ENCODE measurements around the gene SLC12A7. TPM values are rescaled to one million over a fixed set of nuclear protein-coding genes. Genes with fewer than 3 reads are reported as not detected.

Gene SLC12A7
- total and polyA plus RNA-seq, 2 of the 13 experiments (the other 11 are each of a cell fraction or from before 2014, with no cell fraction given) = 14.0 to 18.5 TPM

GRCh38 chr5:1064383-1065142 is 47.3 kb downstream of the SLC12A7 start:
- H3K27me3 ChIP-seq (ENCODE audit: control insufficient read depth in 1 of 2, insufficient read depth in 2 of 2, low read length in 2 of 2) = no peaks in the 10 kb centered on the region
- in situ Hi-C loops (cut with HindIII; ENCODE audit: extremely low pct_ligation_motif_present, low pct_unique_long_range_greater_than_20kb) = loop anchor here (5.0 kb wide), 1 partner anchor 38 kb away; no protein-coding TSS in a partner anchor
- no peaks in the 10 kb centered on the region for H3K79me2 ChIP-seq (ENCODE audit: insufficient read depth, low read length)
- no peak for FAIRE-seq
- intact Hi-C loops (cut with micrococcal nuclease; ENCODE audit: unreplicated experiment) = no loop called here
- WGBS (ENCODE audit: low lambda C conversion rate) = 92% methylated on average over 48 of the region's 49 CpGs
- no peaks in the 10 kb centered on the region for H3K9me3 ChIP-seq (ENCODE audit: low read length)
- H3K4me2 ChIP-seq (ENCODE audit: low read depth, low read length) = no peak overlapping the region
- BruUV-seq (replicated peaks) = no TSS peak
- no peaks in the 10 kb centered on the region for H4K20me1 ChIP-seq (ENCODE audit: insufficient read depth, low read length)
- POLR2A ChIA-PET = no interaction called here
- ATAC-seq = no peak; the same call in 2 of the 3 replicates
- H3K4me1 ChIP-seq (ENCODE audit: insufficient read depth, low read length) = no peaks in the 10 kb centered on the region
- no peak for DNase-seq (ENCODE audit: low spot score)
- CTCF ChIA-PET (ENCODE audit: low intra/inter-chr PET ratio, low total read pairs) = no interaction called here
- no peak overlapping the region for H2AFZ ChIP-seq (ENCODE audit: low read length)
- H3K9ac ChIP-seq (ENCODE audit: insufficient read depth, low read depth, low read length) = no peak overlapping the region
- no peak for TF ChIP-seq PAX8 (CRISPR knock-in tag; IDR thresholded peaks at IDR 0.05; ENCODE audit: borderline replicate concordance)
- TF ChIP-seq RBM22 (optimal IDR thresholded peaks at IDR 0.05; ENCODE audit: low read length) = peak; percentile 48
- peak; percentile 78 for TF ChIP-seq AGO2 (optimal IDR thresholded peaks at IDR 0.05; ENCODE audit: low read depth, low read length)
- no peak overlapping the region for H3K4me3 ChIP-seq (replicated peaks in 1 of 3; ENCODE audit: insufficient read depth in 1 of 3, low read depth in 2 of 3, low read length in 3 of 3)
- H3K27ac ChIP-seq (ENCODE audit: extremely low read length, insufficient read depth, low read length) = no peak overlapping the region
- peaks cover 28 to 68% of the 10 kb centered on the region in 2 experiments; a peak in 4 of 5 replicates for H3K36me3 ChIP-seq (replicated peaks in 1 of 2; ENCODE audit: control insufficient read depth in 1 of 2, insufficient read depth in 2 of 2, low read length in 2 of 2)

DNA sequence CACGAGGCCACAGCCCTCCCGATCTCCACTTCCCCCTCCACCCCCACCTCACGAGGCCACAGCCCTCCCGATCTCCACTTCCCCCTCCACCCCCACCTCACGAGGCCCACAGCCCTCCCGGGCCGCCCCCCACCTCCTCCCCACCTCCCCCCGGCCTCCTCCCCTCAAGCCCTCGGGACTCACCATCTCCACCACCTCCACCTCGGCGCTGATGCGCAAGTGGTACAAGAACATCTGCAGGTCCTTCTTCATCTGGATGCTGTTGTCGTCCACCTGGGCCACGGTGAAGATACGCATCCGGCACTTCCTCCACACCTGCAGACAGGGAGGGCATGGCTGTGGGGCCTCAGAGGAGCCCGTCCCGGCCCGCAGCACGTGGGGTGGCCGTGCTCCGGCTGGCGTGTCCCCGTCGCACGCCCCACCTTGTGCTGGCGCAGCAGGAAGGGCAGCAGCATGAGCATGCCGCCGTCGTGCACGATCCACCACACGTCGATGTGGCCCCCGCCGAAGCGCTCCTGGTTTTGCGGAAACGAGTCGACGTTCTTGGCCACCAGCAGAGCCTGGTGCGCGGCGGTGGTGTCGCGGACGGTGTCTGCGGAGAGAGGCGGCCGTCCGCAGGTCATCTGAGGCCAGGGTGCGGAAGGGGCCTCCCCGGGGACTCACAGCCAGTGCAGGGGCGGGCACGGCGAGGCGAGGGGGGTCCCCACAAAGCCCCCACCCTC is 48.0 kb downstream of the SLC12A7 start:
- FAIRE-seq (no peak), ATAC-seq (no peak), DNase-seq (ENCODE audit: low spot score) (no peak)
- H3K4me3 ChIP-seq (replicated peaks in 1 of 3; ENCODE audit: insufficient read depth in 1 of 3, low read depth in 2 of 3, low read length in 3 of 3) = no peak overlapping the region
- H3K4me1 ChIP-seq (ENCODE audit: insufficient read depth, low read length) = no peaks in the 10 kb centered on the region
- WGBS (ENCODE audit: low lambda C conversion rate) = 97% methylated on average over 53 of the region's 56 CpGs
- no peak overlapping the region for H3K4me2 ChIP-seq (ENCODE audit: low read depth, low read length)
- no peaks in the 10 kb centered on the region for H3K27me3 ChIP-seq (ENCODE audit: control insufficient read depth in 1 of 2, insufficient read depth in 2 of 2, low read length in 2 of 2)
- no peaks in the 10 kb centered on the region for H4K20me1 ChIP-seq (ENCODE audit: insufficient read depth, low read length)
- H3K36me3 ChIP-seq (replicated peaks in 1 of 2; ENCODE audit: control insufficient read depth in 1 of 2, insufficient read depth in 2 of 2, low read length in 2 of 2) = peaks cover 27 to 65% of the 10 kb centered on the region in 2 experiments; a peak in 4 of 5 replicates
- in situ Hi-C loops (cut with HindIII; ENCODE audit: extremely low pct_ligation_motif_present, low pct_unique_long_range_greater_than_20kb) = no loop called here
- POLR2A ChIA-PET = no interaction called here
- H2AFZ ChIP-seq (ENCODE audit: low read length) = no peak overlapping the region
- H3K9ac ChIP-seq (ENCODE audit: insufficient read depth, low read depth, low read length) = no peak overlapping the region
- CTCF ChIA-PET (ENCODE audit: low intra/inter-chr PET ratio, low total read pairs) = no interaction called here
- intact Hi-C loops (cut with micrococcal nuclease; ENCODE audit: unreplicated experiment) = no loop called here
- no TSS peak for BruUV-seq (replicated peaks)
- TF ChIP-seq MLX (CRISPR knock-in tag; IDR thresholded peaks at IDR 0.05) (no peak), POGK (CRISPR knock-in tag; conservative IDR thresholded peaks at IDR 0.05) (no peak), NFAT5 (CRISPR knock-in tag; IDR thresholded peaks at IDR 0.05) (no peak), AGO2 (optimal IDR thresholded peaks at IDR 0.05; ENCODE audit: low read depth, low read length) (peak; percentile 86), ZNF354B (CRISPR knock-in tag; IDR thresholded peaks at IDR 0.05) (no peak)
- no peaks in the 10 kb centered on the region for H3K79me2 ChIP-seq (ENCODE audit: insufficient read depth, low read length)
- no peaks in the 10 kb centered on the region for H3K9me3 ChIP-seq (ENCODE audit: low read length)
- no peak overlapping the region for H3K27ac ChIP-seq (ENCODE audit: extremely low read length, insufficient read depth, low read length)
